GM18498 (cell line): Measurements from ENCODE around the gene MDP1.
A peak's percentile ranks its signal among the peaks of the same experiment; 100 is the strongest.

Source experiments
- ATAC-seq: cut with Tn5 transposase; IDR thresholded peaks from one replicate; pipeline ENCODE4 v1.9.1; 2021; ENCODE audit warnings: mild to moderate bottlenecking, moderate library complexity; ENCODE audit not compliant: unreplicated experiment

The MDP1 gene

GRCh38 chr14:24215495-24216344 is at the start of gene MDP1:
Gene MDP1 (minus strand): TSS chr14:24216066. CDS start chr14:24215955, 111 bp downstream.
- ATAC-seq, result peak; percentile 69

DNA sequence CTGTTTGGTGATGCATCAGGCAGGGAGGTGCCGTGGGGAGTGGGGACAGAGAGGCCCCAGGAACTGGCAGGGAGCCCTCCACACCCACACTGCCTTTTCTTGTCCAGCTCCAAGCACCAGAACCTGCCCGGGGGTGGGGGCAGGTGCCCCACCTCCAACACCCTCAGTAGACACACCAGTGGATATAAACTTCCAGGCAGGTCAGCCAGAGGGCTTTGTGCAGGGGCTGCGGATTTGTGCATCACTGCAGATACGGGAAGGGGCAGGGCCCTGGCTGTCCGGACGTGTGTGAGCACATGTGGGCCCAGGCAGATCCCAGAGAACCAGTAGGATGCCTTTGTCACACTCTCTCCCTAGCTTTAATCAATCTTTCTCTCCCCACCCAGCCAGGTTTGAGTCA is 48.4 kb upstream of the MDP1 start:
- no peak for ATAC-seq

DNA sequence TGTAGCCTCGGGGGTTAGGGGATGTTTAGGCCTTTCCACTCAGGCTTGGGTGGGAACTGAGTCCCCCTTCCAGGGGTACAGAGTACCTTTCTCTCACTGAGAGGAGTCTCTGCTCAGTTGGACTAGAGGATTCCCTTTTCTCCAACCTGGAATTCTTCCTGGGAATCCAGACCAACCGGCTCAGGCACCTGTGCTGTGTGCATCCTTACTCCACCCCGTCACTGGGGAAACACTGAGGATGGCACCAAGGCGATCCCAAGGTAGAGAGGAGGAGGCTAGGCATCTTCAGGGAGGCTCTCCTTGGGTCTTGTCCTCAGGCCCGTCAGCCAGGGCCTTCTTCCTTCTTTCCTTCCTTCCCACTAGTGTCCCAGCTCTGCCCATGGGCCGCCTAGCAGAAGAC is 48.0 kb upstream of the MDP1 start:
- no peak for ATAC-seq

DNA sequence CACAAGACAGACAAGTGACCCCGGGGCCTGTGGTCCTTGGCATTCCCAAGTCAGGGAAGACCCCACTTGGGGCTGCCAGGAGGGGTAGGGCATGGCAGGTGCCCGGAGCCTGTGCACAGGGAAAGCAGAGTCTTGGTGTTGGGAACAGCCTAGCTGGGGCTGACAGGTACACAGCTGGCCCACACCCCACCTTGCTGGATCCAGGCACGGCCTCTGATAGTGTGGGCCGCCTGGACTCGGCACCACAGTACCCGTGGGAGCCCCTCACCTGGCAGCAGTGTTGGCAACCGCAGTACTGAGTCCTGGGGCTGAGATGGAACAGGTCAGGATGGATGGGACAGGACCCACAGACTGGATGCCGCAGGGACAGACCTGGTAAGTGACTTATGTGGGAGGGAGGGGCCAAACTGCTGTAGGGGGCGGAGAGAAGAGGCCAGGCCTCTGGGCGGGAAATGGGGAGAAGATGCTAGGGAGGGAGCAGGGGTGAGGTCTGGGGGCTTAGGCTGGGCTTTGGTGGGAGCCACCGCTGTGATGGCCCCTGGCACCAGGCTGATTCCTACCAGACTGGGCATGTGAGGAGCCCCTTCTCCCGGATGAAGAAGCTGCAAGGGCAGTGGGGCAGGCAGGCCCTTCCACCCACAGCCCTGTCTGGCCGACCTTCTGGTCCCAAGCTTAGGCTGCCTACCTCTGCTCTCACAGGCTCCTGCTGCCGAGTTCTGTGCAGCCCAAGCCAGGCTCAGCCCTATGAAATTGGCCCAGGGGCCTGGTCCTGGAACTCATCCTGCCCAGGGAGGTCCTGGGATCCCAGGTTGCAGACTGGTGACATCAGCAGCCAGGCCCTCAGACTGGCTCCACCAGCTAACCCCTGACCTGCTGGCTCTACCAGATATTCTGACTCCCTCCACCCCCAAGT is 47.2 kb upstream of the MDP1 start, which contains the start of gene TGM1:
TSS of gene TGM1 (minus strand) at position 357 of the 913 bp plus-strand sequence. CDS start 825 bp downstream, outside the sequence.
- ATAC-seq, result no peak

GRCh38 chr14:24261969-24262327 is 46.1 kb upstream of the MDP1 start:
- no peak for ATAC-seq

GRCh38 chr14:24261256-24261968 is 45.5 kb upstream of the MDP1 start:
- ATAC-seq, result no peak

GRCh38 chr14:24260780-24261157 is 44.9 kb upstream of the MDP1 start:
- no peak for ATAC-seq

GRCh38 chr14:24260026-24260779 is 44.3 kb upstream of the MDP1 start:
- ATAC-seq, result no peak

- no peak for ATAC-seq
Observed at GRCh38 chr14:24259282-24260025, 43.6 kb upstream of the MDP1 start.

DNA sequence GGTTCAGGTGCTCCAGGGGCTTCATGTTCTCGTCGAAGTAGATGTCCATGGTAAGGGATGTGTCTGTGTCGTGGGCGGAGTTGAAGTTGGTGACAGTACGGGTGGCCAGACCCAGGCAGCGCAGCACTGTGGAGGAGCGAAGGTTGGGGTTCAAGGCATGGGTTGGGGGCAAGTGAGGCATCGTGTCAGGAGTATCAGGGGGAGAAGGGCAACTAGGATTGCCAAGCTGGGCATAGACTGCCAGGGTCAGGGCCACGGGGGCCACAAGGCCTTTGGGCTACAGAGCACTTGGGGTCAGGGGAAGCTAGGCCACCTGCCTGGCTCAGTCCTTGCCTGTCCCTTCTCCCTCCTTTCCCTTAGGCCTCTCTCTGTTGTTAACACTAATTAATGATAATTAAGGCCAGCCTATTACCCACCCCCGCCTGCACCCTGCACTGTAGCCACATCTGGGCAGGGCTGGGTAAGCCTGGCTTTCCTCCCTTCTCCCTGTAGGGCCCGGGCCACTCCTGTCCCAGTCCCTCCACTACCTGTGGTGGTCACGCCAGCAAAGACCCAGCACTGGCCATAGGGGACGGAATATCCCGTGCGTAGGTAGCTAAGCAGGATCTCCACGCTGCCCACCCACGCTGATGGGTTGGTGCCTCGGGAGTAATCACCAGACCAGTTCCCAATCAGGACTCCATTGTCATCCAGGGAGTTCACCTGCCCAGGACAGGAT is 42.8 kb upstream of the MDP1 start:
- ATAC-seq, result no peak

DNA sequence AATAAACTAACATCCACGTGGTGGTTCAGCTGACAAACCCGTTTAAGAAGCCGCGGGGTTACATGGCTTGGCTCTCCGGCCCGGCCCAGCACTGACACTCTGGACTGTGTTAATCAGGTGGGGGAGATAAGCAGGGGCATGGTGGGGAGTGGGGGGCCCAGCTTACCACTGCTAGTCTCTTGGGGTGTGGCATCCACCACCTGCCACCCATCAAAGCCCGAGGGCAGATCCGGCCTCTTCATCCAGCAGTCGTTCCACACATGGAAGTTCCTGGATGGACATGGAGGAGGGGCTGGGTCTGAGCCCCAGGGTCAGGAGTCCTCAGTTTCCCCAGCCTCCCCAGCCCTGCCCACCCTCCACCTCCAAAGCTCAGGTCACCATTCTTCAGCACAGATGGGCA is 42.3 kb upstream of the MDP1 start:
- ATAC-seq, result no peak

GRCh38 chr14:24256960-24257359 is 41.1 kb upstream of the MDP1 start:
- no peak for ATAC-seq

DNA sequence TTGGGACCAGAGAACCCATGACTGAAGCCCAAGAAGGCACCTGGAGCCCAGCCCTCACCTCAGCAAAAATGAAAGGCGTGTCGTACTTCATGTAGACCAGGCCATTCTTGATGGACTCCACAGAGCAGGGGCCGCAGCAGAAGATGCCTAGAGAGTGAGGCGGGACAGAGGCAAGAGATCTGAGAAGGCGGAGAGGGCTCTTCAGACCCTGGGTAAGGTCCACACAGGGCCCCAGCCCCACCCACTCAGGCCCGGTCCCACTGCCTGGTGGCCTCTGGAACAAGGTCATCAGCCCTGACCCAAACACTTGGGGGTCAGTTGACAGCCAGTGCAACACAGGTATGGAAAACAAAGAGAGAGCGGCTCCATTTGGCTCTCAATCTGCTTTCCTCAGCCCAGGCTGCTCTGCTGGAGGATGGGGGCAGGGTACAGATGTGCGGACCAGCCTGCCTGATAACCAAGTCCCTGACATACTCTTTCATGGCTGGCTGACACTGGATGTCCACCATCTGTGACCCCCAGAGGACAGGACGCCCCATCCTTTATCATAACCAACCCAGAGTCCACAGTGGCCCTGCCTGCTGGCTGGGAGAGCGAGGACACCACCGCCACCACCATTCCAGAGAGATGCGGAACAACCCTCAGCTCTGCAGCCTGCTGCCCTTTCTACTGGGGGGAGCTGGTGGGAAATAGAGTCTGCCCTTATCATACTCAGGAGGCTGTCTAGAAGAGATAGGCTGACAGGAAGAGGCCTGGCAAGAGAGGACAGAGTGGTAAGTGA is 40.3 kb upstream of the MDP1 start:
- no peak for ATAC-seq

- no peak for ATAC-seq
Observed at GRCh38 chr14:24255438-24255837, 39.6 kb upstream of the MDP1 start.

DNA sequence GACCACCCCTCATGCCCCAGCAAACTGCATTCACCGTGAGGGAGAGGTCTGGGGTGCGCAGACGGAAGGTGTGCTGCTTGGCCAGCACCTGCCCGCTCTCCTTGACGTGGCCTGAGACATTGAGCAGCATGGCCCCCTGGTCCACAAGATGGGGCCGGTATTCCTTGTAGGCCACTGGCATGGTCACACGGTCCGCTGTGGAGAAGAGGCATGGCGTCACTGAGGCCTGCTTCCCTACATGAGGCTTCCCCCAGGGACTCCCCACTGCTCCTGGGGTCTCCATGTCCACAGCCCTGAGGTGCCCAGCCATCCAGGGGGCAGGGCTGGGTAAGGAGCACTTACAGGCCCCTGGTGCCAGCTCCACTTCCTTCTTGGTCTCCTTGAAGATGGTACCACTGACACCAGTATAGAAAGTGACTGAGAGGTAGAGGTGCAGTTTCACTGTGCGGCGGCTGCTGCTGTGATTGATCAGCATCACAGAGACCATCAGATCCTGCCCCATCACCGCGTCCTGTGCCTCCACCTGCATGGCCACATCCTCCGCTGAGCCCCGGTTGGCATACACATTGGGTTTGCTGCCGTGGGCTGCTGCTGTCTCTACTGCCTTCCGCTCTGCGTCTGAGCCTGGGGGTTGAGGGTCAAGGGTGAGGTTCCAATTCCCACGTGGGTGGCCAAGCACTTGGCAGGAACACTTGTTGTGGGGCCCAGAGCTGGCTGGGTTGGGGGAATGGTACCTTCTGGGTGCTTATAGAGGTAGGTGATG is 38.9 kb upstream of the MDP1 start:
- ATAC-seq, result no peak

GRCh38 chr14:24253936-24254335 is 38.1 kb upstream of the MDP1 start:
- ATAC-seq, result no peak

DNA sequence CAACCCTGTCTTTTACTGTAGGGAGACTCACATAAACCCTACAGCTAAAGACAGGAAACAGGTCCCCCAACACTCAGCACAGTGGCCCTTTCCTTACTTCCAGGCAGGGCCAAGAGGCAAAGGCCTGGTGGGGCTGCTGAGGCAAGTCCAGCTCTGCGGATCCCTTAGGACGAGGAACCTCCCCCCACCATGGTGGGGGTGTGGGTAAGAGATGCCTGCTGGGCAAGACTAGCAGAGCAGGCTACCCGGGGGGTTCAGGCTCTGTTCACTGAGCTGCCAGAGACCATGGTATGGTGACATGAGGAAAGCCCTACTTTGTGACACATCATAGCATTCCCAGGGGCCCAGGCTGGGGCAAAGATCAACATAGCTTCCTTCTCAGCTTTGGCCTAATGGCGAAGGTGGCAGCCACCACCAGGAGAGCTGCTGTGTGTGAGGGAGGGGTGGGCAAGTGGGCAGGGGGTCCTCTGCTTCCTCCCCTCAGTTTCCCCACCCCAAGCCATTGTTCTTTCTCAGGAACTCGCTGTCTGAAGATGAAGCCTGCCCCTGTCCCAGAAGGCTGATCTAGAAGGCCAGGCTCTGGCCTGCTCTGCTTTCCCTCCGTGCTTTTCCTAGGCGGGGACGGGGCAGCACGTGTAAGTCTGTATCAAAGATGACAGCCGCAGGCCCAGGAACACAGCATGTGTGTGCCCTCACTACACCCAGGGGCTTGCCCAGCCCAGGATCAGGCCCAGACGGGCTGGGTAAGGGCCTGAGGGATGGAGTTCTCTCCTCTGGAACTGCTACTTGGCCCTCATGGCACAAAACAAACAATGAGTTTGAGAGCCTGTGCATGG is 36.6 kb upstream of the MDP1 start:
- ATAC-seq, result no peak
